GM19193 (cell line): ENCODE measurements around the gene CAMSAP2.

Experiments
- POLR2A ChIP-seq: IDR thresholded peaks from 4 replicates; pipeline ENCODE4 v1.6.1; 2011; ENCODE audit not compliant: insufficient read depth, insufficient read length; ENCODE audit errors: extremely low read depth

CAMSAP2 gene

GRCh38 chr1:200892546-200892945 lies 153.9 kb downstream of the CAMSAP2 start:
- no peak for TF ChIP-seq POLR2A

DNA sequence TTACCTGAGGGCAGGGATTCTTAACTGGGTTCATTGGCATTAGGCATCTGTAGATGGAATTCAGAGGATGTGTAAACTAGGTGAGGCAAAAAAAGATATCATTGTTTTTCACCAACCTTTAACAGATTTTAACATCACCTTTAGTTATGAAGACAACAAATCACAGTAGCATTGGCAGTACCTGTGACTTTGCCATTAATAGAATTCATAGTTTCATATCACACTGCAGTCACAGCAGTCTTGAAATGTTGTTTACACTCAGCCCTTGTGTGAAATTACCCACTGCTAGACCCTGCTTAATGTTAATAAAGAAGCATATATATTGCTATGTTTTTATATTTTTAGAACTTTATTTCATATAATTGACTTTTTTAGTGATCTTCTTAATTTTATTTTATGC lies 154.3 kb downstream of the CAMSAP2 start:
- no peak for TF ChIP-seq POLR2A

- no peak for TF ChIP-seq POLR2A
Observed at GRCh38 chr1:200893411-200893901, 154.8 kb downstream of the CAMSAP2 start.

GRCh38 chr1:200894712-200895442 lies 156.2 kb downstream of the CAMSAP2 start, which contains the start of gene INAVA:
Gene INAVA (plus strand): TSS chr1:200894900. CDS start chr1:200898401, 3,501 bp downstream.
- no peak for TF ChIP-seq POLR2A

DNA sequence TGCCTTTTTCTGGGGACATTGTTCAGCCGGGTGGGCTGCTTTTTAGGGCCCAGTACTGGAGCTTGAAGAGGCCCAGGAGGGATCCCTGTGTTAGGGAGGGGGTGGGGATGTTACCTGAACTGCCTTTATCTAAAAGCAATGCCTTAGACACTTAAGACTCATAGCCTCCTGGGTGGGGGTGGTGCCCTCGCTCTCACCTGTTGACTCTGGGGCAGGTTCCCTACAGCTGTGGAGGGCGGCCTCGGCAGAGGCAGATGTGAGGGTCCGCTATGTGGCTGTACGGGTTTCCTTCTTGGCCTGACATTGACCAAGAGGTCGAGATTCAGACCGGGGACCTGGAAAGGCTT lies 156.7 kb downstream of the CAMSAP2 start:
- no peak for TF ChIP-seq POLR2A

- no peak for TF ChIP-seq POLR2A
Observed at GRCh38 chr1:200895801-200896530, 157.3 kb downstream of the CAMSAP2 start.

GRCh38 chr1:200896531-200897196 lies 158.0 kb downstream of the CAMSAP2 start:
- no peak for TF ChIP-seq POLR2A

DNA sequence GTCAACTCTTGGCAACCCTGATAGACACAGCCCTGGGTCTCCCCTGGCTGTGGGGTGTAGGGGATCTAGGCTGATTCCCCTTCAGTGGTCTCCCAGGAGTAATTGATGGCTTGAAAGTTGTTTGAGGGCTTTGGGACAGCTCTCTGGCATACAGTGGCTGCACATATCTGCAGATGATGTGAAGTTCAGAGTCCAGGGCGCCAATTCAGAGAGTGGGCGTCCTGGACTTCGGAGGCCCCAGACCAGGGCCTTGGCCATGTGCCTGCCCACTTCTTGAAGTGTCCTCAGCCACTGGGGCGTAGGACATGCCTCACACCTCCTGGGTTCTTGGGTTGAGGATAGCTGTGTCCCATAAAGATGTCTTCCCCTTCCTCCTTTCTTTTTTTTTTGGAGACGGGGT lies 158.6 kb downstream of the CAMSAP2 start:
- no peak for TF ChIP-seq POLR2A

DNA sequence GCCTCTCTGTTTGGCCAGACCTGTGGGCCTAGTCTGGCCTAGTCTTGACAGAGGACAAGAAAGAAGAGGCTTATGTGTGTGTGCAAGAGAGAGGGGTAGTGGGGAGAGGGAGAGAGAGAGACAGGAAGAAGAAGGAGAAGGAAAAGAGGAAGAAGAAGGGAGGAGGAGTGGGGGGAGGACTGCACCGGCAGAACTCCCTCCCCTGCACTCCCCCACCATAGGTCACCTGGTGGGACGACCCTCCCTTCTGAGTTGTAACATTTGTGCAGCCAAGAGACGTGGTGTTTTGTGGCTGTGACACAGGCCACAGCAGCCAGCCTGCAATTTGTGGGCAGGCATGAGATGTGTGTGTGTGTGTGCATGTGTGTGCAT lies 160.3 kb downstream of the CAMSAP2 start:
- no peak for TF ChIP-seq POLR2A

GRCh38 chr1:200899451-200899915 lies 160.8 kb downstream of the CAMSAP2 start:
- no peak for TF ChIP-seq POLR2A

DNA sequence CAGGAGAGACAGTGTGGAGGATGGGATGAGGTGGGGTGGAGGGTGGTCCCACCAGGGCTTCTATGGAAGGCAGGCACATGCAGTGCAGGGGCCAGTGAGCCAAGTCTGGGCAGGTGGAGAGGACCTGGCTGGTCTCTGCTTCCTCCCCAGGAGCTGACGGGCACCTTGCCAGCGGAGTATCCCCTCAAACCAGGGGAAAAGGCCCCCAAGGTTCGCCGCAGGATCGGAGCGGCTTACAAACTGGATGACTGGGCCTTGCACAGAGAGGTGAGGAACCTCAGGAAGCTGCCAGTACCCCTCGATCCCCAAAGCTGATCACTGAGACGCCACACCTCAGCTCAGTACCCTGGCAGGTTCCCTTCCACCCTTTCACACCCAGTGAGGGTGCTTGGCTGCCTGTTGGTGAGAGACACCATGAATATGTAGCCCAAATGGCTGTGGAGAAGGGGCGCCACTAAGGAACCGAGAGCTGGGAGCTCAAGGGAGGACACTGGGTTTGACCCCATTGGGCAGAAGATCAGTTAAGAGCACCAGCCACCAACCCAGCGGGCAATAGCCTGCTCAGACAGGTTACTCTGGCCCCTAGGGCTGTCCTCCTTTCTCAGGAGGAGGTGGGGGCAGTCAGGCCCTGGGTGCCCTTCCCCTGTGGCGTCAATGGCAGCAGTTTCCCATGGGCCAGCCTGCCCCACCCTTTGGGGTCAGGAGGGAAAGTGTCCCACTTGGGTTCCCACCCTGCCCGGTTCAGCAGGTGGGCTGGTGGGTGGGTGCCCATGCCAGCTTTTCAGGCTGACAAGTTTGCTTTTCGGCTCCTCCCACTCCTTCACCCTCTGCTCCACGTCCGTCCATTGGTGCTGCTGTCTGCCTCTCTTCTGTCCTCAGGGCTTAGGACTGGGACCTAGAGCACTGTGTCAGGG lies 161.5 kb downstream of the CAMSAP2 start:
- TF ChIP-seq POLR2A = no peak

- TF ChIP-seq POLR2A = no peak
Observed at GRCh38 chr1:200900877-200901276, 162.2 kb downstream of the CAMSAP2 start.

DNA sequence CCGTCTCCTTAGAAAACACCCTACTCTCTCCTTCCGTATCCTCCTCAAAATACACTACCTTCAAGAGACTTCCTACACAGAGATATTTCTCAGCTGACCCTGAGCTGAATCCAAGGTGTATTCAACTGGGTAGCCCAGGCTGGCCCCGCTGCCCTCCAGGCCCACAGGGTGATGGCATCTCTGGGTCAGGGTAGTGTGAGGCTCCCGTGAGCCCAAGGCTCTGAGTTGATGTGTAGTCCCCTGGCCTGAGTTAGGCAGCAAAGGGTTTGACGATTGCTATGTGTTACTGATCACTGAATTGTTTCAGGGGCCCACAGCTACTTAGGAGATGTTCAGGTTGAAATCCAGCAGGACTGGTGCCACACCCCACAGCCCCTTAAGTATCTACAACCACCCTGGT lies 162.7 kb downstream of the CAMSAP2 start:
- TF ChIP-seq POLR2A = no peak

DNA sequence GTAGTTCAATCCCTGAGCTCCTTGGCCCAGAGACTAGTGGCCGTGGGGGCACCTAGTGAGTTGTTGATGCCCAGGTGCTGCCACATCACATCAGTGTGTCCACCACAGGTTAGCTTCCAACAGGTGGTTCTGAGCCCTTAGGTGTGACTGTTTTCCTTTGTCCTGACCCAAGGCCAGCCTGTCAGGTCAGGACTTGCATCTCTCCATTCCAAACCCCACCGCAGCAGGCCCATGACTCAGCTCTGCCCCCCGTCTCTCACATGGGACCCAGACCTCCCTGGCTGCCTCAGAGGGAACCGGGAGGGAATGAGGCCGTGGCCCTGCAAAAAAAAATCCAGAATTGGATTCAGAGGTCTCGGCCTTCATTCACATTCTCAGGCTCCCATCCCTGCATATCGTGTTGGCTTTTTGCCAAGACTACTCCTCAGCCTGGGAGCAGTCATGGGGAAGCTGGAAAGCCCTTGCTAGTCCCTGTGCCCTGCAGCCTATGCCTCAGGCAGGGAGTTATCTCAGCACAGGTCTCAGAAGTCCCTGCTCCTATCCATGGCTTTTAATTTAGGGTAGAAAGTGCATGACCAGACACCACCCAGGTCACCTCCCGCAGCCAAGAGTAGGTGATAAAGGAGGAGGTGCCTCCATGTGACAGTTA lies 163.2 kb downstream of the CAMSAP2 start:
- no peak for TF ChIP-seq POLR2A
